HepG2 (cell line): ENCODE measurements around the gene SLC1A2.

Experiments used
- CEBPG ChIP-seq: IDR thresholded peaks from 2 replicates; pipeline ENCODE4 v1.6.1; 2016
- DNMT1 ChIP-seq: sonication (generic); formaldehyde crosslinking; IDR thresholded peaks from 2 replicates; pipeline ENCODE4 v1.5.1; 2020; ENCODE audit warnings: mild to moderate bottlenecking, missing genetic modification reagents
- HDAC6 ChIP-seq: fragments of 200-600 bp; sonication (generic); IDR thresholded peaks from 2 replicates; pipeline ENCODE4 v1.7.0; 2017; ENCODE audit warnings: mild to moderate bottlenecking, antibody characterized with exemption, low read length, low read depth
- REST ChIP-seq, 2 experiments: IDR thresholded peaks; 2 replicates each; pipeline ENCODE4 v1.6.1; 2011 to 2012; ENCODE audit warnings: low read length in 2 of 2, borderline replicate concordance in 1 of 2, low read depth in 1 of 2, mild to moderate bottlenecking in 1 of 2, moderate library complexity in 1 of 2
- SUZ12 ChIP-seq: fragments of 150-350 bp; IDR thresholded peaks from 2 replicates; pipeline ENCODE4 v1.6.1; 2014; ENCODE audit warnings: low read depth, low read length
- ZNF652 ChIP-seq: IDR thresholded peaks from 2 replicates; pipeline ENCODE4 v1.6.1; 2016; ENCODE audit warnings: low read depth, borderline replicate concordance
- ZNF790 ChIP-seq: sonication (generic); formaldehyde crosslinking; IDR thresholded peaks from 2 replicates; pipeline ENCODE4 v1.8.0; 2022; ENCODE audit warnings: missing genetic modification reagents, mild to moderate bottlenecking, borderline replicate concordance

GRCh38 chr11:35359321-35360054, 59.9 kb downstream of the SLC1A2 start:
- TF ChIP-seq DNMT1 (CRISPR knock-in tag): no peak
- no peak for TF ChIP-seq REST (IDR thresholded peaks at IDR 0.05; ENCODE audit: borderline replicate concordance in 1 of 2, low read depth in 1 of 2, low read length in 2 of 2)
- peak; percentile 76 for TF ChIP-seq CEBPG
- TF ChIP-seq ZNF790: no peak
- TF ChIP-seq SUZ12: no peak
- TF ChIP-seq HDAC6: no peak
- TF ChIP-seq ZNF652 (CRISPR knock-in tag): peak; percentile 25; the same call in 1 of the 2 replicates
